ENCODE results near the gene SIAH2. TPM values are rescaled to one million over a fixed set of nuclear protein-coding genes. Genes with fewer than 3 reads are reported as not detected.

SIAH2 gene
- polyA plus RNA-seq, 1 of the 3 experiments (the other 2 are of a cell fraction), result 18.4 TPM

- Histone ChIP-seq H3K79me2 (ENCODE audit: insufficient read depth) (no peaks in the 10 kb centered on the region), H3K9ac (no peak overlapping the region), H3K27me3 (ENCODE audit: insufficient read depth) (no peaks in the 10 kb centered on the region; the same call in 1 of the 2 replicates), H3K27ac (ENCODE audit: low read depth in 2 of 2, low read length in 1 of 2) (no peak overlapping the region; a peak in 1 of 4 replicates), H2AFZ (ENCODE audit: low read depth) (no peak overlapping the region), H3K9me3 (no peaks in the 10 kb centered on the region), H3F3A (replicated peaks; ENCODE audit: insufficient read depth) (peaks cover 3% of the 10 kb centered on the region), H3K36me3 (replicated peaks in 1 of 2; ENCODE audit: control insufficient read depth in 1 of 2, insufficient read depth in 2 of 2, low read length in 1 of 2) (no peaks in the 10 kb centered on the region), H3K9me2 (no peaks in the 10 kb centered on the region), H3K4me3 (ENCODE audit: low read depth in 2 of 2, low read length in 1 of 2) (no peak overlapping the region), H3K4me2 (no peak overlapping the region), H3K4me1 (ENCODE audit: control insufficient read depth in 1 of 2, insufficient read depth in 2 of 2, low read depth in 1 of 2, low read length in 1 of 2) (no peaks in the 10 kb centered on the region; a peak in 1 of 4 replicates), H4K20me1 (ENCODE audit: insufficient read depth) (no peaks in the 10 kb centered on the region)
- ChIA-PET POLR2A (no interaction called here), CTCF (interaction anchor here (0.7 to 1.6 kb wide), 2 partner anchors 21 to 182 kb away, joined by 3 to 6 read pairs; no protein-coding TSS in a partner anchor)
- no peak for DNase-seq
- TF ChIP-seq GATA2 (CRISPR knock-in tag; IDR thresholded peaks at IDR 0.05) (no peak), RFX5 (IDR thresholded peaks at IDR 0.05; ENCODE audit: low read length) (no peak), RAD21 (IDR thresholded peaks at IDR 0.05; ENCODE audit: low read length) (no peak), CHD2 (IDR thresholded peaks at IDR 0.05; ENCODE audit: low read length, partially characterized antibody) (no peak), FOSL2 (IDR thresholded peaks at IDR 0.05; ENCODE audit: borderline replicate concordance, low read depth) (no peak), EP300 (IDR thresholded peaks at IDR 0.05; ENCODE audit: borderline replicate concordance in 1 of 2, low read depth in 1 of 2, low read length in 1 of 2) (no peak), RCOR1 (IDR thresholded peaks at IDR 0.05; ENCODE audit: low read length) (no peak), MAX (IDR thresholded peaks at IDR 0.05; ENCODE audit: low read depth) (no peak), YY1 (IDR thresholded peaks at IDR 0.05; ENCODE audit: low read depth) (no peak), MEF2A (IDR thresholded peaks at IDR 0.05; ENCODE audit: borderline replicate concordance, low read depth) (no peak), ELF1 (IDR thresholded peaks at IDR 0.05) (no peak), POLR2AphosphoS5 (IDR thresholded peaks at IDR 0.05; ENCODE audit: low read depth, low read length) (no peak), TEAD4 (IDR thresholded peaks at IDR 0.05; ENCODE audit: borderline replicate concordance, insufficient read depth) (no peak), NRF1 (IDR thresholded peaks at IDR 0.05; ENCODE audit: low read depth, low read length) (no peak), USF2 (IDR thresholded peaks at IDR 0.05; ENCODE audit: borderline replicate concordance, low read depth, low read length) (no peak), JUND (IDR thresholded peaks at IDR 0.05) (no peak), PBX3 (IDR thresholded peaks at IDR 0.05) (no peak), TAF1 (IDR thresholded peaks at IDR 0.05; ENCODE audit: borderline replicate concordance, low read depth, low read length) (no peak)
- TF ChIP-seq, protein P1, sequence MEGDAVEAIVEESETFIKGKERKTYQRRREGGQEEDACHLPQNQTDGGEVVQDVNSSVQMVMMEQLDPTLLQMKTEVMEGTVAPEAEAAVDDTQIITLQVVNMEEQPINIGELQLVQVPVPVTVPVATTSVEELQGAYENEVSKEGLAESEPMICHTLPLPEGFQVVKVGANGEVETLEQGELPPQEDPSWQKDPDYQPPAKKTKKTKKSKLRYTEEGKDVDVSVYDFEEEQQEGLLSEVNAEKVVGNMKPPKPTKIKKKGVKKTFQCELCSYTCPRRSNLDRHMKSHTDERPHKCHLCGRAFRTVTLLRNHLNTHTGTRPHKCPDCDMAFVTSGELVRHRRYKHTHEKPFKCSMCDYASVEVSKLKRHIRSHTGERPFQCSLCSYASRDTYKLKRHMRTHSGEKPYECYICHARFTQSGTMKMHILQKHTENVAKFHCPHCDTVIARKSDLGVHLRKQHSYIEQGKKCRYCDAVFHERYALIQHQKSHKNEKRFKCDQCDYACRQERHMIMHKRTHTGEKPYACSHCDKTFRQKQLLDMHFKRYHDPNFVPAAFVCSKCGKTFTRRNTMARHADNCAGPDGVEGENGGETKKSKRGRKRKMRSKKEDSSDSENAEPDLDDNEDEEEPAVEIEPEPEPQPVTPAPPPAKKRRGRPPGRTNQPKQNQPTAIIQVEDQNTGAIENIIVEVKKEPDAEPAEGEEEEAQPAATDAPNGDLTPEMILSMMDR (IDR thresholded peaks at IDR 0.05), result no peak
Measured at GRCh38 chr3:150784747-150785125, 21.8 kb upstream of the SIAH2 start.
